ENCODE measurements around the gene TMEM259.

Gene TMEM259

GRCh38 chr19:982567-983170 is 38.3 kb downstream of the TMEM259 start:
- DNase-seq, result peak; percentile 81

- DNase-seq, result no peak
Measured at GRCh38 chr19:980133-980998, 40.6 kb downstream of the TMEM259 start.

GRCh38 chr19:979318-979741 is 41.6 kb downstream of the TMEM259 start:
- DNase-seq, result no peak

- no peak for DNase-seq
Measured at GRCh38 chr19:977058-977464, 43.9 kb downstream of the TMEM259 start.

- DNase-seq, result no peak
Measured at GRCh38 chr19:976476-976875, 44.4 kb downstream of the TMEM259 start.

- DNase-seq, result no peak
Measured at GRCh38 chr19:974564-975257, 46.2 kb downstream of the TMEM259 start.

GRCh38 chr19:973726-974563 is 47.0 kb downstream of the TMEM259 start:
- no peak for DNase-seq

GRCh38 chr19:972281-972680 is 48.6 kb downstream of the TMEM259 start:
- no peak for DNase-seq

- DNase-seq, result no peak
Measured at GRCh38 chr19:971795-972194, 49.1 kb downstream of the TMEM259 start.

- DNase-seq, result no peak
Measured at GRCh38 chr19:970695-971094, 50.2 kb downstream of the TMEM259 start.

GRCh38 chr19:966485-967088 is 54.3 kb downstream of the TMEM259 start:
- no peak for DNase-seq

- no peak for DNase-seq
Measured at GRCh38 chr19:964761-965694, 55.9 kb downstream of the TMEM259 start.

- no peak for DNase-seq
Measured at GRCh38 chr19:964116-964520, 56.8 kb downstream of the TMEM259 start.

GRCh38 chr19:963486-963951 is 57.4 kb downstream of the TMEM259 start:
- no peak for DNase-seq

GRCh38 chr19:962683-963400 is 58.1 kb downstream of the TMEM259 start:
- DNase-seq, result no peak

GRCh38 chr19:961866-962620 is 58.9 kb downstream of the TMEM259 start:
- DNase-seq, result no peak

- DNase-seq, result no peak
Measured at GRCh38 chr19:960601-960938, 60.4 kb downstream of the TMEM259 start.

- no peak for DNase-seq
Measured at GRCh38 chr19:960020-960419, 60.9 kb downstream of the TMEM259 start.
